Peyer's patch (tissue), 4 donors: ENCODE measurements around the gene IFT88.

Source experiments
- POLR2A ChIP-seq, 2 donors: fragments of 450-650 bp; IDR thresholded peaks; one replicate each; pipeline ENCODE4 v1.5.1; 2017; ENCODE audit warnings: antibody characterized with exemption in 2 of 2, mild to moderate bottlenecking in 2 of 2, moderate library complexity in 2 of 2
- TF ChIP-seq, protein P1 (sequence below), 6 experiments: fragments of 450-650 bp in 4 of 6; fragments of 200-600 bp in 2 of 6; sonication (generic) in 1 of 6; IDR thresholded peaks; one replicate each; pipeline ENCODE4 v1.5.1; 2017 to 2019; ENCODE audit warnings: antibody characterized with exemption in 6 of 6, mild to moderate bottlenecking in 3 of 6, moderate library complexity in 1 of 6

DNA sequence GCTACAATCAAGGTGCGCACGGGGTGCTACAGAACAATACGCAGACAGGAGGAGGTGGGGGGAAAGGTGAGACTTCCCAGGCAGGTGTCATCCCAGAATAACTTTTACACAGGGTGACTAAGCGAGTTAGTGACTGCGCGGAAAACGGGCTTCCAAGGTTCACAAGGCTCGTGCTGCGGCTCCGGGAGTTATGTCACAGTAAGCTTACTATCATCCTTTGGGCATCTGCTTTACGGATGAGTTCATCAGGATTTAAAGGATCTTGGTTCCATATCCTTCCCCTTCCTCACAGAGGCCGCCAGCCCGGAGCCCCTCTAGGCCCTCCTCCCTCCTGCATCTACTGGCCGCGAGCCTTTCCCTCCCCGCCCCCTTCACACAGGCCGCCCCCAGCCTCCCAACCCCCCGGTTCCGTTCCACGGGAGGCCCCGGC lies 474 bp upstream of the IFT88 start:
- TF ChIP-seq, protein P1, sequence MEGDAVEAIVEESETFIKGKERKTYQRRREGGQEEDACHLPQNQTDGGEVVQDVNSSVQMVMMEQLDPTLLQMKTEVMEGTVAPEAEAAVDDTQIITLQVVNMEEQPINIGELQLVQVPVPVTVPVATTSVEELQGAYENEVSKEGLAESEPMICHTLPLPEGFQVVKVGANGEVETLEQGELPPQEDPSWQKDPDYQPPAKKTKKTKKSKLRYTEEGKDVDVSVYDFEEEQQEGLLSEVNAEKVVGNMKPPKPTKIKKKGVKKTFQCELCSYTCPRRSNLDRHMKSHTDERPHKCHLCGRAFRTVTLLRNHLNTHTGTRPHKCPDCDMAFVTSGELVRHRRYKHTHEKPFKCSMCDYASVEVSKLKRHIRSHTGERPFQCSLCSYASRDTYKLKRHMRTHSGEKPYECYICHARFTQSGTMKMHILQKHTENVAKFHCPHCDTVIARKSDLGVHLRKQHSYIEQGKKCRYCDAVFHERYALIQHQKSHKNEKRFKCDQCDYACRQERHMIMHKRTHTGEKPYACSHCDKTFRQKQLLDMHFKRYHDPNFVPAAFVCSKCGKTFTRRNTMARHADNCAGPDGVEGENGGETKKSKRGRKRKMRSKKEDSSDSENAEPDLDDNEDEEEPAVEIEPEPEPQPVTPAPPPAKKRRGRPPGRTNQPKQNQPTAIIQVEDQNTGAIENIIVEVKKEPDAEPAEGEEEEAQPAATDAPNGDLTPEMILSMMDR (IDR thresholded peaks at IDR 0.05), result peak in 2 of 6 experiments; percentile 17 to 25
- peak; percentile 13 to 62 for TF ChIP-seq POLR2A (IDR thresholded peaks at IDR 0.05)
